Skin of body (tissue), 2 donors: Measurements from ENCODE around the gene MERTK. TPM values are rescaled to one million over a fixed set of nuclear protein-coding genes. Genes with fewer than 3 reads are reported as not detected.
"Not testable (repeated sequence)": the region's sequence is repeated elsewhere in the genome, so short reads cannot be mapped to it uniquely, and the experiment has no call there.

Experiments
- DNase-seq: peaks from one replicate; lab custom pipeline; 2025; lab: John Stamatoyannopoulos, UW
- total RNA-seq: library from RNA; depleted of rRNA; stranded (reverse); fragments of >200 nt; gene quantifications from one replicate; pipeline ENCODE4 v1.2.3, GENCODE V29; 2014

MERTK gene
- total RNA-seq, 1 donor from 2014 or later: 9.5 TPM

- no peak for DNase-seq
Observed at GRCh38 chr2:112007493-112007892, 109.1 kb downstream of the MERTK start.

GRCh38 chr2:112008910-112009485 lies 110.6 kb downstream of the MERTK start:
- no peak for DNase-seq

DNA sequence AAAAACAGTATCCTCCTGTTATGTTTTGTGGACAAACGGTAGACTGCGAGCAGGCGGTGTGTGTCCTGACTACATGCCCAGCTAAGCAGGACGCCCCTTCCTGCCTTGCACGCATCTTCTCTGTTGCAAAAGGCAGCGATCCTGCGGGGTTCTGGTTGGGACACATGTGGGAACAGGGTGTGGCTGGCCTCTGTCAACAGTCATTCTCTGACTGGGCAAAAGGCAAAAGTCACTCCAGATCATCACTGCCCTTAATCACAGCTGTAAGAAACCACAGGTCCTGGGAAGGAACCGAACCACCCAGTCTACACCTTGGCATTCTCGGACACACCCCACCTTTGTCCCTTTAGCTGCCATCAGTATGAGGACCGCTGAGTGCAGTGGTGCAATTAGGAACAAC lies 112.3 kb downstream of the MERTK start:
- DNase-seq: no peak

GRCh38 chr2:112012556-112012955 lies 114.1 kb downstream of the MERTK start:
- DNase-seq: no peak

GRCh38 chr2:112018846-112019245 lies 120.4 kb downstream of the MERTK start:
- no peak for DNase-seq

DNA sequence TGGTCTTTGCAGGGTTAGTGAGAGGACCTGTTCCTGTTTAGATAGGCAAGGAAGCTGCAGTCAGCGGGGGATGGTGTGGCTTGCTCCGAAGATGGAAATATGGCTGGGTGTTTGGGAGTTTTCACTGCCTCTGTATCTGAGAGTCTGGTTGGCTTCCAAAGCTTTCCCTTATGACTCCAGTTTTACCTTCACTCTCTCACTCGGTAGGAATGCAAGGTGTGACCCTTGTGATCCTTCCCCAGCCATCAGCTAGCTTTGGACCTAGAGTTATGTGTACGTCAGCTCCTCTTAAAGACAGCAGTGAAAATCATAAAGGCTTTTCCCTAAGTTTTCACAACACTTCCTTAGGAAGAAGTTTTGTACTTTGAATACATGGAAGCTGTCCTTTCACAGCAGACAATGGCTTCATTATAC lies 121.2 kb downstream of the MERTK start:
- no peak for DNase-seq

DNA sequence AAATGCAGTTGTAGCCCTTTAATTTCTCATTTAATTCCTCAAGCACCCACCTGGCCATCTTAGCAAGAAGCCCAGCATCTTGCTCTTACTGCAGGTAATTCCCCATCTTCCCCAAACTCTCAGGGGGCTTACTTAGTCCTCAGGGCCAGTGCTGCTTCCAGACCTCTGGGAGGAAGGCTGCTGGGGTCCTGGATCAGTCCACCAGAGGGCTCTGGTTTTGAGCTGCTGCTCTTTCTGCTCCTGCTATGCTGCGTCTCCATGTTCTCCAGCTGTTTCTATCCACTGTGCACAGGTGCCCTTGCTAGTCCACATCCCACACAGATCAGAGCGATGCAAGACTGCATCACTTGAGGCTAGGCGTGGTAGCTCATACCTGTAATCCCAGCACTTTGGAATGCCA lies 122.2 kb downstream of the MERTK start:
- DNase-seq: no peak

GRCh38 chr2:112021290-112021689 lies 122.9 kb downstream of the MERTK start:
- no peak for DNase-seq

DNA sequence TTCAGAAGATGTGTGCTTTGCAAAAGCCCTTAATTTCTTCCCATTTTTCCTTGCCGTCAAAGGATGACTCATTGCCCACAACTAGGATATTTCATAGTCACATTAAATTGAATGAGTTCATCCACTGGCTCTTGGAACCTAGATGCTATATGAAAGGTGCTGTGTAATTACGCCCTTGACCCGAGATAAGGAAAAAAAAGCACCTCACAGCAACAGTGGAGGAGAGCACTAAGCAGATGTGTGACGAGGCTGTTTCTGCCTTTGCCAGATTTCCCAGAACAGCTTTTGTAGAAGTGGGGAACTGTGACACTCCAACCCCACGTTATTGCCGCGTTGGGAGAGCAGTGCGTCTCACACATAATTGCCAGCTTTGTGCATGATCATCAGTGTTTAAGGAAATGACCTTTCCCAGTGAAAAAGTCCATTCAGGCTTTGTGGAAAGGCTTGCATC lies 123.4 kb downstream of the MERTK start:
- DNase-seq: no peak

- DNase-seq: no peak
Observed at GRCh38 chr2:112023707-112024106, 125.3 kb downstream of the MERTK start.

- DNase-seq: no peak
Observed at GRCh38 chr2:112024231-112024630, 125.8 kb downstream of the MERTK start.

- DNase-seq: no peak
Observed at GRCh38 chr2:112024896-112025491, 126.6 kb downstream of the MERTK start.

GRCh38 chr2:112026509-112026908 lies 128.1 kb downstream of the MERTK start:
- no peak for DNase-seq

DNA sequence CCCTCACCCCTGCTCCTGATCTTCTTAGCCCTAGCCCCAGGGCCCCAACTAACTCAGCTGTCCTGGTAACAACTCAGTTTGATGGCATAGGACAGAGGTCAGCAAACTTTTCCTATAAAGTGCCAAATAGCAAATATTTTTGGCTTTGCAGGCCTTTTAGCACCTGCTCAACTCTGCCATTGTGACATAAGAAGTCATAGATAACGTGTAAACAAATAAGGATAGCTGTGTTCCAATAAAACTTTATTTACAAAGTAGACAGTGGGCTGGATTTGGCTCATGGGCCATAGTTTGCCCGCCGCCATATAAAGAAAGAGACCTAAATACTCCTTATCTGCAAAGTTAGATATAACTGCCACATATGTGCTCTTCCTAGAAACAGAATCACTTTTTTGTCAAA lies 129.4 kb downstream of the MERTK start:
- DNase-seq: no peak

DNA sequence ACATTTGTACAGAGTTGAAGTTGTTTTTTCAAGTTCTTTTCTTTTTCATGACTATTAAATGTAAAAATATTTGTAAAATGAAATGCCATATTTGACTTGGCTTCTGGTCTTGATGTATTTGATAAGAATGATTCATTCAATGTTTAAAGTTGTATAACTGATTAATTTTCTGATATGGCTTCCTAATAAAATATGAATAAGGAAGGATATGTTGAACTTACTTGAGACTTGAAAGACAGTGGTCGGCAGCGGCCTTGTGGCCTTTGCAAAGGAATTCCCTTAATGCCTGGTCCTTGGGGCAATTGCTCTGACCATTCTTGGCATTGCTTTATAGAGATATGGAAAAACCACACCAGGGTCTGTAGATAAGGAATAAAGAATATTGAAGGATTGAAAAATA lies 130.8 kb downstream of the MERTK start:
- no peak for DNase-seq

DNA sequence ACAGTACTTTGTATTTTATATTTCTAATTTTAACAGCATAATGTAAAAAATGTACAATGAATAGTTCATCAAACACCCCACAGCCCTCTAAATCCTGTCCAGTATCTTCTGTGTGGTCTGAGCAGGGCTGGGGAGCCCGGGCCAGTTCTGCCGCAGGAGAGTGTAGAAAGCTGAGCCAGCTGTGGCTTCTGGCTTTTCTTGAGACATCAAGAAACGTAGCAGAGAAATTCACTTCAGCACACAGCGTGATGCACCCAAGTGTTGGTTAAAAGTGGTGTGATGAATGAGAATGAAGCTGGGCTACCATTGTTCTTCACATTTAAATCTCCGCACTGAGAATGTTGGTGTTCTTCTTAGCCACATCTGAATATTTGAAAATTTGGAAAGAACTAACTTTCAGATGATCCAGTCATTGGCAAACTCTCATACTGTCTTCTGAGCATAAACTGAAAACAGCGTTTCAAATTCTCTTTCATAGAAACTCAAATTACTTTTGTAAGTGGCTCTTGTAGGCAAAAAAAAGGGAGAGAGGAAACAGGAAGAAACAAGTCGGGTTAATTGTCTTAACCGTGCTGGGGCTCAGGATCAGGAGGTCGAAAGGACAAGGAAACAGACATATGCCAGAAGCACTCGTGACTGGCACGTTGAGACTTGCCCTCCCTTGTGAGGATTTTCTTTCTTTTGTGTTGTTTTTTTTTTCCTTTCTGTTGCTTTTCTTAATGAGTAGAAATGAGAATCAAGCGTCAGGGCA lies 133.2 kb downstream of the MERTK start:
- peak; percentile 23 for DNase-seq

- DNase-seq: no peak
Observed at GRCh38 chr2:112032224-112032586, 133.8 kb downstream of the MERTK start.

DNA sequence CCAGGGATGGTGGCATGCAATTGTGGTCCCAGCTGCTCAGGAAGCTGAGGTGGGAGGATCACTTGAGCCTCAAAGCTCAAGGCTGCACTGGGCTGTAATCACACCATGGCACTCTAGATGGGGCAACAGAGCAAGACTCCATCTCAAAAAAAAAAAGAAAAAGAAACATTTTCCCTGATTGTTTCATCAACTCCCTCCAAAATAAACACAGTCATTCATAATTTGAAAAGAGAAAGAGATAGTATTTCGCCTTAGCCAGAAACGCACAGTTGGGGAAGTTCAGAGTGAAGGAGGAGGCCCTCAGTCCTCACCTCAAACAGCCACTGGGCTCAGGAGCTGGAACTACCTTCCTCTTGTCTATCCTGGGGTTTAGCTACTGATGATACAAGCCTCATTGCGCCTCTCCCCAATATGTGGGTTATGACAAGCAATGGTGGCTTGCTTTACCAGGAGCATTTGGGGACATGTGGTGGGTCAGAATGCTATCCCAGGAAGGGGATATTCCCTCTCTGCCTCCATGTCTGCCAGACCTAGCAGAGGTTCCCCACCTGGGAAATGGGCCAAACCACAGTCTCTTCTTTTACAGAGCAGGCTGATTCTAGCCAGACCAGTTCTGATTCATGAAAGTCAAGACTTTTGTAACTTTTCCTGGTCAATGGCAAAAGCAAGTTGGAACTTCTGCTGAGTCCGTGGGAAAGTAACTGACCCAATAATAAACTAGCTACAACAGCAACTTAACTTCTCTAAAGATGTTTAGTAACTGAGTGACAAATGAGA lies 134.5 kb downstream of the MERTK start:
- no peak for DNase-seq

DNA sequence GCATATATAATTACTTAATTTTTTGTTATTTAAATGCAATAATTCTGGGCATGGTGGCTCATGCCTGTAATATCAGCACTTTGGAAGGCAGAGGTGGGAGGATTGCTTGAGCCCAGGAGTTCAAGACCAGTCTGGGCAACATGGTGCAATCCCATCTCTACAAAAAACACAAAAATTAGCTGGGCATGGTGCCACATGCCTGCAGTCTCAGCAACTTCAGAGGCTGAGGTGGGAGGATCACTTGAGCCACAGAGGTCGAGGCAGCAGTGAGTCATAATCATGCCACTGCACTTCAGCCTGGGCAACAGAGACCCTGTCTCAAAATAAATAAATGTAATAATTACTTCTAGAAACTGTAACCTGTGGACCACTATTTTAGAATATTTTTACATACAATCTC lies 135.2 kb downstream of the MERTK start:
- DNase-seq: no peak

DNA sequence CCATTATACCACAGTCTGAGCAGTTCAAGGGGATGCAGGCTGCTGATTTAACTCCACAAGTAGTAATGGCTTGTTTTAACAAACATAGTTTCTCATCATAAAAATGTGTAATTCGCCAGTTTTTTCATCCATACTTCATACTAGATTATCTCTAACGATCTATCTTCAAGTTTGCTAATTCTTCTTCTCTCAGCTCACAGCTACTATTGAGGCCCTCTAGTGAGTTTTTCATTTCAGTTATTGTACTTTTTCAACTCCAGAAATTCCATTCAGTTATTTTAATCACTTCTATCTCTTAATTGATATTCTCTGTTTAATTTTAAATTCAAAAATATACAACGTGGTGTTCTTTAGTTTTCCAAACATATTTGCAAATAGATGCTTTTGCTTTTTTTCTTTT lies 136.5 kb downstream of the MERTK start:
- DNase-seq: no peak

DNA sequence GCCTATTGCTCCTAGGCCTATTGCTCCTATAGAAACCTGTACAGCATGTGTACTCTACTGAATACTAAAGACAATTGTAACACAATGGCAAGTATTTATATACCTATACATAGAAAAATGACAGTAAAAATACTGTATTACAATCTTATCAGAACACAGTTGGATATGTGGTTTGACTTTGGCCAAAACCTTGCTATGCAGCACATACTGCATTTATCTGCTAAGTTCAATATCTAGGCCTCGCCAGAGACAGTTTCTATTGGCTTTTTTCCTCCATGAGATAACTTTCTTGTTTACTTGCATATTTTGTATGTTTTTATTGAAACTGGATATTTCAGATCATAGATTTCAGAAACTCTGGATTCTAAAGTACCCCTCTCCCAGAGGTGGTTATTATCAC lies 137.4 kb downstream of the MERTK start:
- no peak for DNase-seq

- DNase-seq: not testable (repeated sequence)
Observed at GRCh38 chr2:112039556-112039955, 141.1 kb downstream of the MERTK start.
